SU-DHL-6 (cell line): ENCODE data around the gene TLE6.

ENCODE experiments used
- CTCF ChIP-seq: fragments of 200-600 bp; sonication (generic); IDR thresholded peaks from one replicate; pipeline ENCODE4 v1.5.1; 2017; ENCODE audit warnings: antibody characterized with exemption, mild to moderate bottlenecking, low read length, moderate library complexity; ENCODE audit not compliant: insufficient read depth, poor library complexity, severe bottlenecking
- EZH2phosphoT487 ChIP-seq: fragments of 200-600 bp; sonication (generic), shearing (Covaris generic); conservative IDR thresholded peaks from 2 replicates; pipeline ENCODE4 v1.6.1; 2018; ENCODE audit warnings: mild to moderate bottlenecking, antibody characterized with exemption, low read length, moderate library complexity, mixed read lengths

GRCh38 chr19:2950286-2951124 lies 26.9 kb upstream of the TLE6 start:
- TF ChIP-seq CTCF (no peak), EZH2phosphoT487 (no peak)
